IMR-90 (cell line): ENCODE results near the gene IQSEC1. TPM values are rescaled to one million over a fixed set of nuclear protein-coding genes. Genes with fewer than 3 reads are reported as not detected.

Source experiments
- ATAC-seq: fragments of 200-7000 bp; cut with Tn5 transposase; 2 replicates; pipeline ENCODE4 v1.9.1; 2020; ENCODE audit warnings: low read depth, mild to moderate bottlenecking, moderate library complexity
- BruUV-seq: library from RNA; stranded (reverse); fragments of 400-500 nt; replicated peaks from 2 replicates; lab custom pipeline; 2021; lab: Mats Ljungman, UMichigan
- CTCF ChIA-PET: fragments of 300-600 bp; formaldehyde crosslinking; extraction: SDS; loops from one replicate; lab custom pipeline; 2021; ENCODE audit warnings: antibody characterized with exemption; lab: Yijun Ruan, JAX
- POLR2A ChIA-PET: fragments of 300-600 bp; sonication (Branson Sonifier 250); formaldehyde crosslinking; loops from one replicate; lab custom pipeline; 2022; ENCODE audit warnings: antibody characterized with exemption; ENCODE audit not compliant: unreplicated experiment; lab: Charles Lee
- DNase-seq: peaks from one replicate; pipeline ENCODE4 v3.0.0; 2013
- H2AFZ ChIP-seq: replicated peaks from 2 replicates; pipeline ENCODE3; 2013; ENCODE audit warnings: low read length, mild to moderate bottlenecking; ENCODE audit not compliant: poor library complexity
- H2AK5ac ChIP-seq: 2 replicates; pipeline ENCODE4 v1.6.1; 2013; ENCODE audit warnings: low read depth, low read length, inconsistent platforms
- H2AK9ac ChIP-seq: replicated peaks from 2 replicates; pipeline ENCODE3; 2013; ENCODE audit warnings: mild to moderate bottlenecking, low read depth, low read length, moderate library complexity; ENCODE audit not compliant: poor library complexity
- H2BK120ac ChIP-seq: 2 replicates; pipeline ENCODE4 v1.6.1; 2013; ENCODE audit warnings: low read depth, low read length, inconsistent platforms
- H2BK15ac ChIP-seq: 3 replicates; pipeline ENCODE4 v1.6.1; 2013; ENCODE audit warnings: low read depth, low read length, inconsistent platforms
- H2BK20ac ChIP-seq: 2 replicates; pipeline ENCODE4 v1.6.1; 2013; ENCODE audit warnings: low read depth, mild to moderate bottlenecking, inconsistent platforms, low read length, moderate library complexity
- H2BK5ac ChIP-seq: 2 replicates; pipeline ENCODE4 v1.6.1; 2013; ENCODE audit warnings: mild to moderate bottlenecking, low read depth, low read length, inconsistent platforms; ENCODE audit not compliant: poor library complexity, severe bottlenecking
- H3K14ac ChIP-seq: replicated peaks from 2 replicates; pipeline ENCODE4 v1.6.1; 2013; ENCODE audit warnings: low read depth, low read length, inconsistent platforms
- H3K18ac ChIP-seq: 2 replicates; pipeline ENCODE4 v1.6.1; 2013; ENCODE audit warnings: low read depth, low read length, control low read depth
- H3K23ac ChIP-seq: 2 replicates; pipeline ENCODE4 v1.6.1; 2013; ENCODE audit warnings: low read depth, low read length, inconsistent platforms
- H3K27ac ChIP-seq: 2 replicates; pipeline ENCODE4 v1.5.1; 2013; ENCODE audit warnings: mild to moderate bottlenecking, control low read depth, low read length; ENCODE audit not compliant: insufficient read depth
- H3K27me3 ChIP-seq: 2 replicates; pipeline ENCODE4 v1.6.1; 2013; ENCODE audit warnings: low read length; ENCODE audit not compliant: control insufficient read depth, insufficient read depth
- H3K36me3 ChIP-seq: 2 replicates; pipeline ENCODE4 v1.6.1; 2013; ENCODE audit warnings: low read length, mixed read lengths; ENCODE audit not compliant: control insufficient read depth, insufficient read depth
- H3K4ac ChIP-seq: 2 replicates; pipeline ENCODE4 v1.6.1; 2013; ENCODE audit warnings: low read depth, low read length, inconsistent platforms
- H3K4me1 ChIP-seq: 2 replicates; pipeline ENCODE4 v1.6.1; 2013; ENCODE audit warnings: low read length, mixed read lengths; ENCODE audit not compliant: control insufficient read depth, insufficient read depth
- H3K4me2 ChIP-seq: 2 replicates; pipeline ENCODE4 v1.6.1; 2013; ENCODE audit warnings: low read depth, mild to moderate bottlenecking, control low read depth, low read length, moderate library complexity
- H3K4me3 ChIP-seq: 2 replicates; pipeline ENCODE4 v1.5.1; 2013; ENCODE audit warnings: low read depth, mild to moderate bottlenecking, control low read depth, low read length, moderate library complexity; ENCODE audit not compliant: insufficient read depth
- H3K56ac ChIP-seq: 2 replicates; pipeline ENCODE4 v1.6.1; 2013; ENCODE audit warnings: low read length, inconsistent platforms; ENCODE audit not compliant: insufficient read depth; ENCODE audit errors: extremely low read depth
- H3K79me1 ChIP-seq, 2 experiments: 2 replicates each; pipeline ENCODE4 v1.6.1; 2013; ENCODE audit warnings: low read length in 2 of 2, inconsistent platforms in 1 of 2, low read depth in 1 of 2
- H3K9ac ChIP-seq: 2 replicates; pipeline ENCODE4 v1.6.1; 2013; ENCODE audit warnings: low read depth, low read length, control low read depth
- H3K9me1 ChIP-seq: 2 replicates; pipeline ENCODE4 v1.6.1; 2013; ENCODE audit warnings: low read length, inconsistent platforms; ENCODE audit not compliant: insufficient read depth
- H3K9me3 ChIP-seq: 2 replicates; pipeline ENCODE4 v1.6.1; 2013; ENCODE audit warnings: low read length; ENCODE audit not compliant: control insufficient read depth, insufficient read depth
- H4K20me1 ChIP-seq: 2 replicates; pipeline ENCODE4 v1.6.1; 2013; ENCODE audit warnings: low read length, inconsistent platforms; ENCODE audit not compliant: insufficient read depth
- H4K5ac ChIP-seq: 2 replicates; pipeline ENCODE4 v1.6.1; 2013; ENCODE audit warnings: mild to moderate bottlenecking, low read depth, low read length, control low read depth
- H4K8ac ChIP-seq, 2 experiments: 2 replicates each; pipeline ENCODE4 v1.6.1; 2013; ENCODE audit warnings: low read depth in 2 of 2, low read length in 2 of 2, control low read depth in 1 of 2, inconsistent platforms in 1 of 2
- H4K91ac ChIP-seq: 2 replicates; pipeline ENCODE4 v1.6.1; 2013; ENCODE audit warnings: low read depth, low read length, inconsistent platforms; ENCODE audit not compliant: insufficient read depth
- BHLHE40 ChIP-seq: fragments of 150-350 bp; IDR thresholded peaks from 2 replicates; pipeline ENCODE4 v1.6.1; 2016; ENCODE audit warnings: mild to moderate bottlenecking, low read depth, low read length
- CEBPB ChIP-seq: IDR thresholded peaks from 2 replicates; pipeline ENCODE4 v1.6.1; 2012; ENCODE audit warnings: low read depth, low read length, improper control_type of control experiment
- CHD1 ChIP-seq: IDR thresholded peaks from 2 replicates; pipeline ENCODE4 v1.6.1; 2012; ENCODE audit warnings: low read depth, low read length, improper control_type of control experiment
- ELK1 ChIP-seq: fragments of 150-350 bp; IDR thresholded peaks from 2 replicates; pipeline ENCODE4 v1.6.1; 2016; ENCODE audit warnings: low read depth, mild to moderate bottlenecking, low read length, moderate library complexity, borderline replicate concordance
- FOS ChIP-seq: fragments of 150-350 bp; IDR thresholded peaks from 2 replicates; pipeline ENCODE4 v1.6.1; 2016; ENCODE audit warnings: low read depth, low read length
- MAFK ChIP-seq: IDR thresholded peaks from 2 replicates; pipeline ENCODE4 v1.6.1; 2012; ENCODE audit warnings: low read depth, low read length, improper control_type of control experiment
- MAZ ChIP-seq: IDR thresholded peaks from 2 replicates; pipeline ENCODE4 v1.6.1; 2012; ENCODE audit warnings: low read depth, mild to moderate bottlenecking, low read length, improper control_type of control experiment, moderate library complexity, borderline replicate concordance
- MXI1 ChIP-seq: IDR thresholded peaks from 2 replicates; pipeline ENCODE4 v1.6.1; 2012; ENCODE audit warnings: low read depth, mild to moderate bottlenecking, low read length, moderate library complexity, borderline replicate concordance
- NFE2L2 ChIP-seq: fragments of 150-350 bp; IDR thresholded peaks from 2 replicates; pipeline ENCODE4 v1.6.1; 2016; ENCODE audit warnings: low read depth, mild to moderate bottlenecking, low read length
- POLR2A ChIP-seq: IDR thresholded peaks from 2 replicates; pipeline ENCODE4 v1.6.1; 2012; ENCODE audit warnings: mild to moderate bottlenecking, low read depth, low read length
- RAD21 ChIP-seq: IDR thresholded peaks from 2 replicates; pipeline ENCODE4 v1.6.1; 2012; ENCODE audit warnings: low read length, improper control_type of control experiment
- RCOR1 ChIP-seq: IDR thresholded peaks from 2 replicates; pipeline ENCODE4 v1.6.1; 2012; ENCODE audit warnings: mild to moderate bottlenecking, low read length, improper control_type of control experiment; ENCODE audit not compliant: insufficient replicate concordance
- RFX5 ChIP-seq: IDR thresholded peaks from 2 replicates; pipeline ENCODE4 v1.8.0; 2012; ENCODE audit warnings: low read depth, mild to moderate bottlenecking, low read length, moderate library complexity
- SMC3 ChIP-seq: fragments of 150-350 bp; IDR thresholded peaks from 2 replicates; pipeline ENCODE4 v1.6.1; 2016; ENCODE audit warnings: low read depth, mild to moderate bottlenecking, antibody characterized with exemption, low read length, moderate library complexity
- WGBS, 2 experiments: methylation state at CpG; one replicate each; pipeline versions ENCODE4 v1.1.5 to v1.1.7; 2013; ENCODE audit warnings: missing lambda C conversion rate in 2 of 2; ENCODE audit not compliant: insufficient read length in 1 of 2; ENCODE audit errors: extremely low coverage in 2 of 2; 5-methylcytosine and 5-hydroxymethylcytosine counted together
- dilution Hi-C: fragments of 300-500 bp; cut with HindIII; formaldehyde crosslinking; loops from one replicate; pipeline ENCODE4 v1.14.3; 2018; ENCODE audit warnings: low sequenced_read_pairs; ENCODE audit not compliant: unreplicated experiment
- in situ Hi-C: fragments of 300-500 bp; cut with MboI; formaldehyde crosslinking; loops from 3 replicates; pipeline ENCODE4 v1.14.3; 2019; ENCODE audit warnings: low sequenced_read_pairs, inconsistent platforms, mixed read lengths
- intact Hi-C: fragments of 100-400 bp; cut with micrococcal nuclease; formaldehyde crosslinking; loops from 2 replicates; pipeline ENCODE4 v1.10.0; 2022
- polyA plus RNA-seq, 3 experiments: library from polyadenylated mRNA; depleted of rRNA; stranded (reverse); fragments of >200 nt; gene quantifications; 2 replicates each; pipeline ENCODE4 v1.2.3, GENCODE V29; 2012; ENCODE audit warnings: low replicate concordance in 1 of 3
- total RNA-seq: library from RNA; depleted of rRNA; stranded (reverse); fragments of >200 nt; gene quantifications from 2 replicates; pipeline ENCODE4 v1.2.3, GENCODE V29; 2012
- TF ChIP-seq, protein P1 (sequence below): conservative IDR thresholded peaks from 2 replicates; pipeline ENCODE4 v1.5.1; 2012; ENCODE audit warnings: mild to moderate bottlenecking, low read depth, low read length, improper control_type of control experiment
- TF ChIP-seq, protein P2 (sequence below): fragments of 150-350 bp; IDR thresholded peaks from 2 replicates; pipeline ENCODE4 v1.6.1; 2017; ENCODE audit warnings: mild to moderate bottlenecking, antibody characterized with exemption, low read length, low read depth

The IQSEC1 gene
- total and polyA plus RNA-seq, 2 of the 4 experiments (the other 2 are of a cell fraction), result 5.9 to 11.9 TPM

DNA sequence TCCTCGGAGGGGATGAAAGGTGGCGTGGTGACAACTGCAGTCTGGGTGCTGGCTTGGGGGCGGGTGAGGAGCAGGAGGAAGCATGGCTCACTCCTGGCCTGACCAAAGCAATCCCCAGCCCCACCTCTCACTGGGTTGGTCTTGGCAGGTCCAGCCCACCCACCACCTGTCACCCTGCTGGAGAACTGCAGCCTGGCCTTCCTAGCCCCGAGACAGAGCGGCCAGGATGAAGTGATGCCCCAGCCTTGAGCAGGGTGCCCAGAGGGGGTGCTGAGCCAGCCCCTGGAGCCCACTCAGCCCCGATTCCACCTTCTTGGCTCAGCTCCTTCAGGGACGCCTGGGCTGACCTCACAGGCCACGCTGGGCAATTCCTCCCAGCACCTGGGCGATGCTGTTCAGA, 89.9 kb downstream of the IQSEC1 start:
- Histone ChIP-seq H3K9ac (no peak overlapping the region), H3K27me3 (no peaks in the 10 kb centered on the region), H3K4ac (no peak overlapping the region), H2AK9ac (no peak overlapping the region), H3K14ac (no peak overlapping the region), H3K9me3 (no peaks in the 10 kb centered on the region), H3K4me2 (no peak overlapping the region), H3K4me3 (no peak overlapping the region), H2BK15ac (no peak overlapping the region), H3K27ac (no peak overlapping the region), H4K91ac (no peak overlapping the region), H4K8ac (no peak overlapping the region), H2BK20ac (no peak overlapping the region), H3K56ac (no peak overlapping the region), H3K18ac (no peak overlapping the region), H3K9me1 (no peaks in the 10 kb centered on the region; the same call in 1 of the 2 replicates), H2AK5ac (no peak overlapping the region), H3K79me1 (no peaks in the 10 kb centered on the region; a peak in 2 of 4 replicates), H2BK120ac (no peak overlapping the region), H3K4me1 (no peaks in the 10 kb centered on the region), H3K36me3 (no peaks in the 10 kb centered on the region), H4K20me1 (peaks cover 3% of the 10 kb centered on the region; the same call in 1 of the 2 replicates), H2BK5ac (no peak overlapping the region), H4K5ac (no peak overlapping the region), H2AFZ (no peak overlapping the region), H3K23ac (no peak overlapping the region)
- no peak for DNase-seq
- CTCF ChIA-PET, result interaction anchor here (0.7 to 1.7 kb wide), 3 partner anchors 8 to 27 kb away, joined by 3 to 9 read pairs (median 3); no protein-coding TSS in a partner anchor
- WGBS, 2 experiments, result 85% methylated on average over 2 of the region's 9 CpGs; no CpG with 5 or more reads in 1 of the 2 experiments
- dilution Hi-C loops, result no loop called here
- no TSS peak for BruUV-seq
- intact Hi-C loops, result loop anchor here (5.0 to 10.0 kb wide), 2 partner anchors 89 to 664 kb away; no protein-coding TSS in a partner anchor
- POLR2A ChIA-PET, result no interaction called here
- TF ChIP-seq CEBPB, result no peak
- TF ChIP-seq MXI1, result no peak
- TF ChIP-seq FOS, result no peak
- TF ChIP-seq, protein P1, sequence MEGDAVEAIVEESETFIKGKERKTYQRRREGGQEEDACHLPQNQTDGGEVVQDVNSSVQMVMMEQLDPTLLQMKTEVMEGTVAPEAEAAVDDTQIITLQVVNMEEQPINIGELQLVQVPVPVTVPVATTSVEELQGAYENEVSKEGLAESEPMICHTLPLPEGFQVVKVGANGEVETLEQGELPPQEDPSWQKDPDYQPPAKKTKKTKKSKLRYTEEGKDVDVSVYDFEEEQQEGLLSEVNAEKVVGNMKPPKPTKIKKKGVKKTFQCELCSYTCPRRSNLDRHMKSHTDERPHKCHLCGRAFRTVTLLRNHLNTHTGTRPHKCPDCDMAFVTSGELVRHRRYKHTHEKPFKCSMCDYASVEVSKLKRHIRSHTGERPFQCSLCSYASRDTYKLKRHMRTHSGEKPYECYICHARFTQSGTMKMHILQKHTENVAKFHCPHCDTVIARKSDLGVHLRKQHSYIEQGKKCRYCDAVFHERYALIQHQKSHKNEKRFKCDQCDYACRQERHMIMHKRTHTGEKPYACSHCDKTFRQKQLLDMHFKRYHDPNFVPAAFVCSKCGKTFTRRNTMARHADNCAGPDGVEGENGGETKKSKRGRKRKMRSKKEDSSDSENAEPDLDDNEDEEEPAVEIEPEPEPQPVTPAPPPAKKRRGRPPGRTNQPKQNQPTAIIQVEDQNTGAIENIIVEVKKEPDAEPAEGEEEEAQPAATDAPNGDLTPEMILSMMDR, result no peak
- TF ChIP-seq ELK1, result no peak
- TF ChIP-seq, protein P2, sequence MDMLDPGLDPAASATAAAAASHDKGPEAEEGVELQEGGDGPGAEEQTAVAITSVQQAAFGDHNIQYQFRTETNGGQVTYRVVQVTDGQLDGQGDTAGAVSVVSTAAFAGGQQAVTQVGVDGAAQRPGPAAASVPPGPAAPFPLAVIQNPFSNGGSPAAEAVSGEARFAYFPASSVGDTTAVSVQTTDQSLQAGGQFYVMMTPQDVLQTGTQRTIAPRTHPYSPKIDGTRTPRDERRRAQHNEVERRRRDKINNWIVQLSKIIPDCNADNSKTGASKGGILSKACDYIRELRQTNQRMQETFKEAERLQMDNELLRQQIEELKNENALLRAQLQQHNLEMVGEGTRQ, result no peak
- TF ChIP-seq SMC3, result no peak
- TF ChIP-seq POLR2A, result no peak
- TF ChIP-seq BHLHE40, result no peak
- TF ChIP-seq MAZ, result no peak
- TF ChIP-seq CHD1, result no peak
- no peak for TF ChIP-seq RAD21
- TF ChIP-seq NFE2L2, result no peak
- TF ChIP-seq MAFK, result no peak
- no peak for TF ChIP-seq RCOR1
- no peak for TF ChIP-seq RFX5
- ATAC-seq, result no peak
- in situ Hi-C loops, result no loop called here
